Prostate gland (tissue), 2 donors: Measurements from ENCODE around the gene COL5A1. TPM values are rescaled to one million over a fixed set of nuclear protein-coding genes. Genes with fewer than 3 reads are reported as not detected.

ENCODE experiments used
- DNase-seq: peaks from one replicate; pipeline ENCODE4 v3.0.0-alpha.2; 2019; ENCODE audit warnings: low spot score
- H3K27ac ChIP-seq, 2 donors: fragments of 200-600 bp; sonication (generic); 2 replicates each; pipeline ENCODE4 v1.5.1; 2017 to 2019
- H3K27me3 ChIP-seq: fragments of 200-600 bp; sonication (generic); replicated peaks from 2 replicates; pipeline ENCODE4 v1.5.1; 2019; ENCODE audit not compliant: insufficient read depth
- H3K36me3 ChIP-seq, 2 donors: fragments of 200-600 bp; sonication (generic); 1 replicate in 1 of 2; 2 replicates in 1 of 2; pipeline versions ENCODE4 v1.5.1 to v1.8.1; 2017 to 2019
- H3K4me1 ChIP-seq: fragments of 200-600 bp; sonication (generic); replicated peaks from 2 replicates; pipeline ENCODE4 v1.5.1; 2019
- H3K4me3 ChIP-seq, 2 donors: fragments of 200-600 bp; sonication (generic); 2 replicates each; pipeline ENCODE4 v1.5.1; 2017 to 2019
- H3K9me3 ChIP-seq: fragments of 200-600 bp; sonication (generic); 2 replicates; pipeline ENCODE4 v1.5.1; 2017
- CTCF ChIP-seq, 4 experiments: fragments of 200-600 bp in 2 of 4; fragments of 450-650 bp in 2 of 4; sonication (generic) in 2 of 4; IDR thresholded peaks; 1 replicate in 3 of 4; 2 replicates in 1 of 4; pipeline ENCODE4 v1.5.1; 2016 to 2019; ENCODE audit warnings: antibody characterized with exemption in 4 of 4, mild to moderate bottlenecking in 2 of 4, moderate library complexity in 2 of 4
- POLR2A ChIP-seq: fragments of 450-650 bp; IDR thresholded peaks from one replicate; pipeline ENCODE4 v1.6.1; 2016; ENCODE audit warnings: antibody characterized with exemption, mild to moderate bottlenecking
- POLR2AphosphoS5 ChIP-seq: sonication (generic); formaldehyde crosslinking; IDR thresholded peaks from one replicate; pipeline ENCODE4 v1.6.1; 2017; ENCODE audit warnings: antibody characterized with exemption
- WGBS: methylation state at CpG from one replicate; pipeline ENCODE4 v1.1.5; 2018; 5-methylcytosine and 5-hydroxymethylcytosine counted together
- intact Hi-C: fragments of 100-400 bp; cut with DNase I; formaldehyde crosslinking; loops from one replicate; pipeline ENCODE4 v1.14.2; 2022
- total RNA-seq, 2 donors: library from RNA; depleted of rRNA; stranded (reverse); fragments of >200 nt; gene quantifications; one replicate each; pipeline ENCODE4 v1.1.0, GENCODE V29; 2016

COL5A1 gene
- total RNA-seq, 2 donors from 2014 or later: 16.9 to 36.0 TPM

- DNase-seq: no peak
- 52% methylated on average over 33 of the region's 33 CpGs for WGBS
- no peak overlapping the region for H3K4me3 ChIP-seq
- TF ChIP-seq POLR2AphosphoS5 (no peak), POLR2A (no peak)
- no peaks in the 10 kb centered on the region for H3K36me3 ChIP-seq
- no peaks in the 10 kb centered on the region for H3K9me3 ChIP-seq
- no peaks in the 10 kb centered on the region for H3K27me3 ChIP-seq
- H3K27ac ChIP-seq: no peak overlapping the region
- no peaks in the 10 kb centered on the region for H3K4me1 ChIP-seq
- intact Hi-C loops: no loop called here
These were observed 141.5 kb downstream of the COL5A1 start for GRCh38 chr9:134782921-134783698.

DNA sequence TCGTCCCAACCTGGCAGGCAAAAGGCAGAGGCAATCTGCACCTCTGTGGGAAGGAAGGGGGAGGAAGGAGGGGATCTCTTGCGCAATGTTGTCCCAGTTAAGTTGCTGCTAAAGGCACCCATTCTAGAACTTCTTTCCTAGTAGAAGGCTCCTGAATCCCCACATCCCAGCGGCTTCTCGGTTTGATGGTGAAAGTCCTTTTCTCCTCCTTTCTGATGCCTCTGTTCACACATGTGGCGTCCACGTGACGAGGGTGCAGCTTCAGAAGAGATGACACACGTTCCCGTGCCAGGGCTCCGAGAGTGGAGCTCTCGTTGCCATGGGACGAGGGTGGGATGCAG lies 142.1 kb downstream of the COL5A1 start:
- 46% methylated on average over 12 of the region's 12 CpGs for WGBS
- H3K27me3 ChIP-seq: no peaks in the 10 kb centered on the region
- TF ChIP-seq CTCF (IDR thresholded peaks at IDR 0.05): no peak
- TF ChIP-seq POLR2AphosphoS5: peak; percentile 67
- H3K4me1 ChIP-seq: no peaks in the 10 kb centered on the region
- no peaks in the 10 kb centered on the region for H3K9me3 ChIP-seq
- peak; percentile 72 for DNase-seq
- no peak overlapping the region for H3K4me3 ChIP-seq
- no peaks in the 10 kb centered on the region for H3K36me3 ChIP-seq
- intact Hi-C loops: no loop called here
- H3K27ac ChIP-seq: no peak overlapping the region

DNA sequence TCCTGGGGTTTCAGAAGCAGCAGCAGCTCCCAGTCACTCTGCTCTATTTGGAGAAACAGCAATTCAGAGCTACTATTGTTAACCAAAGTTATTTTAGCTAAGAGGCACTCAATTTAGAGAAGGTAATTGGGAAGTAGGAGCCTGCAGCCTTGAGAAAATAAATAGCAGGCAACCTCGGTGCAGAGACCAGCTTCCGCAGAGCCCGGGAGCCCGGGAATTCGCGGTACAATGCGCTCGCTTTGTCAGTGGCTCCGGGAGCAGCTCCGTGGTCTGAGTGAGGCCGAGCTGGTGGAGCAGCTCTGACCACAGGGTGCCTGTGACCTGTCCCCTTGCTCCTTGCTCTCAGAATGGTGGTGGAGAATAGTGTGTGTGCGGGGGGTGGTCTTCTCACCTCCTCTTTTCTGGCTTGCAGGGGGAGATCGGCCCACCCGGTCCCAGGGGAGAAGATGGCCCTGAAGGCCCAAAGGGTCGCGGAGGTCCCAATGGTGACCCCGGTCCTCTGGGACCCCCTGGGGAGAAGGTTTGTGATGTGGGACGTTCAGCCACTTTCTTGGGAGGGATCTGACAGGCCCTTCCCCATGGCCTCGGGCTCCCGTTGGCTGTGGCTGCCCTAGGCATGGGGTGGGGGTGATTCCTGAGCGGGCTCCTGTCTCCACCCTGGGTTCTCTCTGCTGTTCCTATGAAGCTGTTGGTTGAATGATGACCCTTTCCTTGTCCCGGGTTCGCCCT lies 143.1 kb downstream of the COL5A1 start:
- H3K36me3 ChIP-seq: no peaks in the 10 kb centered on the region

GRCh38 chr9:134785325-134786108 lies 143.9 kb downstream of the COL5A1 start:
- TF ChIP-seq CTCF (IDR thresholded peaks at IDR 0.05) (no peak), POLR2AphosphoS5 (no peak), POLR2A (no peak)
- no peaks in the 10 kb centered on the region for H3K27me3 ChIP-seq
- H3K27ac ChIP-seq: no peak overlapping the region
- H3K9me3 ChIP-seq: no peaks in the 10 kb centered on the region
- no peak overlapping the region for H3K4me3 ChIP-seq
- DNase-seq: no peak
- 81% methylated on average over 22 of the region's 23 CpGs for WGBS
- H3K36me3 ChIP-seq: no peaks in the 10 kb centered on the region
- H3K4me1 ChIP-seq: no peaks in the 10 kb centered on the region
- intact Hi-C loops: no loop called here

More for the DNA sequence above, 143.1 kb downstream of the COL5A1 start:
- H3K27me3 ChIP-seq: no peaks in the 10 kb centered on the region
- intact Hi-C loops: no loop called here
- 84% methylated on average over 20 of the region's 23 CpGs for WGBS
- DNase-seq: no peak
- no peak overlapping the region for H3K27ac ChIP-seq
- no peaks in the 10 kb centered on the region for H3K4me1 ChIP-seq
- TF ChIP-seq POLR2AphosphoS5: no peak
- TF ChIP-seq CTCF (IDR thresholded peaks at IDR 0.05): no peak
- TF ChIP-seq POLR2A: no peak
- H3K4me3 ChIP-seq: no peak overlapping the region
- H3K9me3 ChIP-seq: no peaks in the 10 kb centered on the region
